ENCODE measurements around the gene TRMT11. TPM values are rescaled to one million over a fixed set of nuclear protein-coding genes. Genes with fewer than 3 reads are reported as not detected.

The TRMT11 gene
- total and polyA plus RNA-seq, 2 of the 13 experiments (the other 11 are each of a cell fraction or from before 2014, with no cell fraction given), result 42.2 to 81.9 TPM

GRCh38 chr6:125944434-125944816 lies 41.9 kb upstream of the TRMT11 start (continued):
- TF ChIP-seq, protein P1, sequence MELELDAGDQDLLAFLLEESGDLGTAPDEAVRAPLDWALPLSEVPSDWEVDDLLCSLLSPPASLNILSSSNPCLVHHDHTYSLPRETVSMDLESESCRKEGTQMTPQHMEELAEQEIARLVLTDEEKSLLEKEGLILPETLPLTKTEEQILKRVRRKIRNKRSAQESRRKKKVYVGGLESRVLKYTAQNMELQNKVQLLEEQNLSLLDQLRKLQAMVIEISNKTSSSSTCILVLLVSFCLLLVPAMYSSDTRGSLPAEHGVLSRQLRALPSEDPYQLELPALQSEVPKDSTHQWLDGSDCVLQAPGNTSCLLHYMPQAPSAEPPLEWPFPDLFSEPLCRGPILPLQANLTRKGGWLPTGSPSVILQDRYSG (CRISPR knock-in tag; IDR thresholded peaks at IDR 0.05), result no peak
- TF ChIP-seq POLR2A (IDR thresholded peaks at IDR 0.05; ENCODE audit: insufficient read depth in 1 of 2, low read depth in 2 of 2, low read length in 2 of 2), result no peak
- peak; percentile 48; the same call in 1 of the 2 replicates for TF ChIP-seq TFDP1 (CRISPR knock-in tag; IDR thresholded peaks at IDR 0.05; ENCODE audit: borderline replicate concordance)
- TF ChIP-seq HOXA3 (CRISPR knock-in tag; IDR thresholded peaks at IDR 0.05), result peak; percentile 74
- no peak for TF ChIP-seq NFRKB (IDR thresholded peaks at IDR 0.05)
- TF ChIP-seq BCLAF1 (IDR thresholded peaks at IDR 0.05), result no peak
- TF ChIP-seq ZNF761 (CRISPR knock-in tag; conservative IDR thresholded peaks at IDR 0.05), result peak; percentile 34; the same call in 1 of the 2 replicates
- TF ChIP-seq KAT7 (CRISPR knock-in tag; IDR thresholded peaks at IDR 0.05; ENCODE audit: borderline replicate concordance), result 0 out of 2 replicates have a peak, but pooled peaks have one; percentile 49
- TF ChIP-seq PAF1 (CRISPR knock-in tag; IDR thresholded peaks at IDR 0.05), result no peak
- peak; percentile 65 for TF ChIP-seq PATZ1 (CRISPR knock-in tag; IDR thresholded peaks at IDR 0.05)
- peak; percentile 95 for TF ChIP-seq ETV5 (CRISPR knock-in tag; IDR thresholded peaks at IDR 0.05; ENCODE audit: borderline replicate concordance)
- no peak for TF ChIP-seq NRL (CRISPR knock-in tag; IDR thresholded peaks at IDR 0.05; ENCODE audit: borderline replicate concordance)
- no peak for TF ChIP-seq STAT5B (CRISPR knock-in tag; IDR thresholded peaks at IDR 0.05)
- peak; percentile 96 for TF ChIP-seq ZNF124 (CRISPR knock-in tag; IDR thresholded peaks at IDR 0.05)
- TF ChIP-seq ZNF367 (CRISPR knock-in tag; IDR thresholded peaks at IDR 0.05; ENCODE audit: borderline replicate concordance), result no peak
- no peak for TF ChIP-seq ZNF263 (CRISPR knock-in tag; IDR thresholded peaks at IDR 0.05)
- TF ChIP-seq TCF7 (IDR thresholded peaks at IDR 0.05; ENCODE audit: low read depth), result peak; percentile 74
- TF ChIP-seq ZSCAN20 (CRISPR knock-in tag; IDR thresholded peaks at IDR 0.05; ENCODE audit: borderline replicate concordance), result no peak
- TF ChIP-seq ZNF547 (CRISPR knock-in tag; IDR thresholded peaks at IDR 0.05), result no peak
- TF ChIP-seq, protein P2, sequence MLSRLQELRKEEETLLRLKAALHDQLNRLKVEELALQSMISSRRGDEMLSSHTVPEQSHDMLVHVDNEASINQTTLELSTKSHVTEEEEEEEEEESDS (CRISPR knock-in tag; IDR thresholded peaks at IDR 0.05; ENCODE audit: borderline replicate concordance), result no peak
- TF ChIP-seq SMARCE1 (IDR thresholded peaks at IDR 0.05; ENCODE audit: borderline replicate concordance), result no peak
- TF ChIP-seq RBFOX2 (IDR thresholded peaks at IDR 0.05; ENCODE audit: low read depth, low read length), result peak; percentile 50; the same call in 1 of the 2 replicates
- peak; percentile 65 for TF ChIP-seq KDM3A (CRISPR knock-in tag; IDR thresholded peaks at IDR 0.05; ENCODE audit: low read depth)
- peak; percentile 97 for TF ChIP-seq ELF3 (CRISPR knock-in tag; IDR thresholded peaks at IDR 0.05)
- TF ChIP-seq, protein P3, sequence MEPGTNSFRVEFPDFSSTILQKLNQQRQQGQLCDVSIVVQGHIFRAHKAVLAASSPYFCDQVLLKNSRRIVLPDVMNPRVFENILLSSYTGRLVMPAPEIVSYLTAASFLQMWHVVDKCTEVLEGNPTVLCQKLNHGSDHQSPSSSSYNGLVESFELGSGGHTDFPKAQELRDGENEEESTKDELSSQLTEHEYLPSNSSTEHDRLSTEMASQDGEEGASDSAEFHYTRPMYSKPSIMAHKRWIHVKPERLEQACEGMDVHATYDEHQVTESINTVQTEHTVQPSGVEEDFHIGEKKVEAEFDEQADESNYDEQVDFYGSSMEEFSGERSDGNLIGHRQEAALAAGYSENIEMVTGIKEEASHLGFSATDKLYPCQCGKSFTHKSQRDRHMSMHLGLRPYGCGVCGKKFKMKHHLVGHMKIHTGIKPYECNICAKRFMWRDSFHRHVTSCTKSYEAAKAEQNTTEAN (CRISPR knock-in tag; conservative IDR thresholded peaks at IDR 0.05), result peak; percentile 26

Measured in HepG2 (cell line).